ENCODE measurements around the gene ATP2C2. TPM values are rescaled to one million over a fixed set of nuclear protein-coding genes. Genes with fewer than 3 reads are reported as not detected.

ATP2C2 gene
- total and polyA plus RNA-seq, 2 of the 8 experiments (the other 6 are each of a cell fraction or from before 2014, with no cell fraction given) = 1.2 to 2.8 TPM

GRCh38 chr16:84426804-84427203 is 58.5 kb downstream of the ATP2C2 start (continued):
- TF ChIP-seq CHD7 (IDR thresholded peaks at IDR 0.05; ENCODE audit: insufficient replicate concordance, low read length) (no peak), SIX5 (IDR thresholded peaks at IDR 0.05; ENCODE audit: low read depth, low read length) (no peak), TAF7 (optimal IDR thresholded peaks at IDR 0.05; ENCODE audit: borderline replicate concordance, low read depth, low read length) (no peak), HDAC6 (IDR thresholded peaks at IDR 0.05; ENCODE audit: low read depth, low read length) (no peak), NANOG (IDR thresholded peaks at IDR 0.05; ENCODE audit: insufficient read depth, low read depth, low read length, poor library complexity, severe bottlenecking) (no peak), ZNF274 (IDR thresholded peaks at IDR 0.05; ENCODE audit: borderline replicate concordance, extremely low read depth, low read length) (no peak), HDAC2 (IDR thresholded peaks at IDR 0.05; ENCODE audit: borderline replicate concordance in 1 of 2, low read depth in 2 of 2, low read length in 2 of 2) (no peak), SUZ12 (IDR thresholded peaks at IDR 0.05; ENCODE audit: low read length) (no peak), RBBP5 (IDR thresholded peaks at IDR 0.05; ENCODE audit: borderline replicate concordance, low read depth, low read length) (no peak), GTF2F1 (IDR thresholded peaks at IDR 0.05; ENCODE audit: borderline replicate concordance, low read depth, low read length) (no peak), ASH2L (IDR thresholded peaks at IDR 0.05; ENCODE audit: low read length) (no peak), PHF8 (conservative IDR thresholded peaks at IDR 0.05; ENCODE audit: low read depth, low read length) (no peak)

Measured in H1 (cell line).